ENCODE data around the gene GFRA4.

GFRA4 gene

GRCh38 chr20:3614466-3614865, 48.7 kb downstream of the GFRA4 start:
- no peak for DNase-seq

- no peak for DNase-seq
Measured at GRCh38 chr20:3613821-3614440, 49.3 kb downstream of the GFRA4 start.

GRCh38 chr20:3612795-3613572, 50.2 kb downstream of the GFRA4 start:
- no peak for DNase-seq

- DNase-seq, result no peak
Measured at GRCh38 chr20:3611901-3612300, 51.3 kb downstream of the GFRA4 start.
